ENCODE measurements around the gene SDHAF3. TPM values are rescaled to one million over a fixed set of nuclear protein-coding genes. Genes with fewer than 3 reads are reported as not detected.

SDHAF3 gene
- total and polyA plus RNA-seq, 10 of the 15 experiments (the other 5 are each of a cell fraction or from before 2014, with no cell fraction given), result 24.3 to 124 (median 63.5) TPM

GRCh38 chr7:97117372-97118188, at the start of gene SDHAF3 (continued):
- TF ChIP-seq, protein P1, sequence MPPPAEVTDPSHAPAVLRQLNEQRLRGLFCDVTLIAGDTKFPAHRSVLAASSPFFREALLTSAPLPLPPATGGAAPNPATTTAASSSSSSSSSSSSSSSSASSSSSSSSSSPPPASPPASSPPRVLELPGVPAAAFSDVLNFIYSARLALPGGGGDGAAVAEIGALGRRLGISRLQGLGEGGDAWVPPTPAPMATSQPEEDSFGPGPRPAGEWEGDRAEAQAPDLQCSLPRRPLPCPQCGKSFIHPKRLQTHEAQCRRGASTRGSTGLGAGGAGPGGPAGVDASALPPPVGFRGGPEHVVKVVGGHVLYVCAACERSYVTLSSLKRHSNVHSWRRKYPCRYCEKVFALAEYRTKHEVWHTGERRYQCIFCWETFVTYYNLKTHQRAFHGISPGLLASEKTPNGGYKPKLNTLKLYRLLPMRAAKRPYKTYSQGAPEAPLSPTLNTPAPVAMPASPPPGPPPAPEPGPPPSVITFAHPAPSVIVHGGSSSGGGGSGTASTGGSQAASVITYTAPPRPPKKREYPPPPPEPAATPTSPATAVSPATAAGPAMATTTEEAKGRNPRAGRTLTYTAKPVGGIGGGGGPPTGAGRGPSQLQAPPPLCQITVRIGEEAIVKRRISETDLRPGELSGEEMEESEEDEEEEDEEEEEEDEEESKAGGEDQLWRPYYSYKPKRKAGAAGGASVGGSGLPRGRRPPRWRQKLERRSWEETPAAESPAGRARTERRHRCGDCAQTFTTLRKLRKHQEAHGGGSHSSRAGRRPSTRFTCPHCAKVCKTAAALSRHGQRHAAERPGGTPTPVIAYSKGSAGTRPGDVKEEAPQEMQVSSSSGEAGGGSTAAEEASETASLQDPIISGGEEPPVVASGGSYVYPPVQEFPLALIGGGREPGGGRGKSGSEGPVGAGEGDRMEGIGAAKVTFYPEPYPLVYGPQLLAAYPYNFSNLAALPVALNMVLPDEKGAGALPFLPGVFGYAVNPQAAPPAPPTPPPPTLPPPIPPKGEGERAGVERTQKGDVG (CRISPR knock-in tag; IDR thresholded peaks at IDR 0.05), result no peak
- no peak for TF ChIP-seq NR2C2 (IDR thresholded peaks at IDR 0.05; ENCODE audit: borderline replicate concordance, control insufficient read depth, insufficient read length, low read depth)
- TF ChIP-seq WRNIP1 (IDR thresholded peaks at IDR 0.05; ENCODE audit: borderline replicate concordance, low read depth, low read length), result no peak
- TF ChIP-seq TAF1 (IDR thresholded peaks at IDR 0.05; ENCODE audit: borderline replicate concordance, low read depth, low read length), result peak; percentile 49
- TF ChIP-seq TARDBP (IDR thresholded peaks at IDR 0.05; ENCODE audit: borderline replicate concordance), result no peak
- peak; percentile 60; the same call in 1 of the 2 replicates for TF ChIP-seq IRF4 (IDR thresholded peaks at IDR 0.05; ENCODE audit: low read depth, low read length)
- TF ChIP-seq HDGF (IDR thresholded peaks at IDR 0.05), result peak; percentile 77
- no peak for TF ChIP-seq SUPT20H (IDR thresholded peaks at IDR 0.05; ENCODE audit: borderline replicate concordance, control insufficient read depth, low read depth, low read length)
- TF ChIP-seq SMC3 (IDR thresholded peaks at IDR 0.05; ENCODE audit: borderline replicate concordance, low read length), result no peak
- TF ChIP-seq TBL1XR1 (IDR thresholded peaks at IDR 0.05; ENCODE audit: low read depth, low read length), result peak; percentile 59; the same call in 1 of the 2 replicates
- no peak for TF ChIP-seq KAT2A (conservative IDR thresholded peaks at IDR 0.05; ENCODE audit: control insufficient read depth, low read depth, low read length)
- TF ChIP-seq CTCF (IDR thresholded peaks at IDR 0.05 in 2 of 3, conservative IDR thresholded peaks at IDR 0.05 in 1 of 3; ENCODE audit: control insufficient read depth in 2 of 3, extremely low read depth in 1 of 3, insufficient read depth in 1 of 3, low read depth in 3 of 3, low read length in 3 of 3), result peak in 2 of 3 experiments; percentile 15 to 20; a peak in 2 of 6 replicates
- TF ChIP-seq TCF7 (IDR thresholded peaks at IDR 0.05; ENCODE audit: borderline replicate concordance), result no peak
- peak; percentile 77; the same call in 1 of the 2 replicates for TF ChIP-seq SMAD5 (IDR thresholded peaks at IDR 0.05; ENCODE audit: low read depth)
- peak; percentile 35; the same call in 1 of the 2 replicates for TF ChIP-seq MTA3 (IDR thresholded peaks at IDR 0.05; ENCODE audit: borderline replicate concordance, low read length)
- TF ChIP-seq MXI1 (IDR thresholded peaks at IDR 0.05; ENCODE audit: low read depth, low read length), result peak; percentile 63; the same call in 1 of the 2 replicates
- no peak for TF ChIP-seq ZNF274 (IDR thresholded peaks at IDR 0.05; ENCODE audit: insufficient read depth, insufficient read length)
- TF ChIP-seq, protein P2, sequence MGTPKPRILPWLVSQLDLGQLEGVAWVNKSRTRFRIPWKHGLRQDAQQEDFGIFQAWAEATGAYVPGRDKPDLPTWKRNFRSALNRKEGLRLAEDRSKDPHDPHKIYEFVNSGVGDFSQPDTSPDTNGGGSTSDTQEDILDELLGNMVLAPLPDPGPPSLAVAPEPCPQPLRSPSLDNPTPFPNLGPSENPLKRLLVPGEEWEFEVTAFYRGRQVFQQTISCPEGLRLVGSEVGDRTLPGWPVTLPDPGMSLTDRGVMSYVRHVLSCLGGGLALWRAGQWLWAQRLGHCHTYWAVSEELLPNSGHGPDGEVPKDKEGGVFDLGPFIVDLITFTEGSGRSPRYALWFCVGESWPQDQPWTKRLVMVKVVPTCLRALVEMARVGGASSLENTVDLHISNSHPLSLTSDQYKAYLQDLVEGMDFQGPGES (IDR thresholded peaks at IDR 0.05), result 0 out of 2 replicates have a peak, but pooled peaks have one; percentile 5
- TF ChIP-seq POLR2AphosphoS5 (IDR thresholded peaks at IDR 0.05; ENCODE audit: low read length), result peak; percentile 95
- peak; percentile 83 for TF ChIP-seq CBFB (IDR thresholded peaks at IDR 0.05; ENCODE audit: low read depth)
- TF ChIP-seq, protein P3, sequence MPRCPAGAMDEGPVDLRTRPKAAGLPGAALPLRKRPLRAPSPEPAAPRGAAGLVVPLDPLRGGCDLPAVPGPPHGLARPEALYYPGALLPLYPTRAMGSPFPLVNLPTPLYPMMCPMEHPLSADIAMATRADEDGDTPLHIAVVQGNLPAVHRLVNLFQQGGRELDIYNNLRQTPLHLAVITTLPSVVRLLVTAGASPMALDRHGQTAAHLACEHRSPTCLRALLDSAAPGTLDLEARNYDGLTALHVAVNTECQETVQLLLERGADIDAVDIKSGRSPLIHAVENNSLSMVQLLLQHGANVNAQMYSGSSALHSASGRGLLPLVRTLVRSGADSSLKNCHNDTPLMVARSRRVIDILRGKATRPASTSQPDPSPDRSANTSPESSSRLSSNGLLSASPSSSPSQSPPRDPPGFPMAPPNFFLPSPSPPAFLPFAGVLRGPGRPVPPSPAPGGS (IDR thresholded peaks at IDR 0.05; ENCODE audit: borderline replicate concordance, insufficient read depth, low read depth, low read length, poor library complexity, severe bottlenecking), result no peak

Data from GM12878 (cell line).